Liver (tissue), 3 donors: ENCODE results near the gene NPEPL1.

Experiments used
- EGR1 ChIP-seq, 2 donors: IDR thresholded peaks; 2 replicates each; pipeline ENCODE4 v1.6.1; 2016 to 2018; ENCODE audit warnings: antibody characterized with exemption in 2 of 2, low read depth in 2 of 2
- FOXA1 ChIP-seq: IDR thresholded peaks from 2 replicates; pipeline ENCODE4 v1.6.1; 2016; ENCODE audit warnings: antibody characterized with exemption
- GABPA ChIP-seq, 2 donors: IDR thresholded peaks in 1 of 2; conservative IDR thresholded peaks in 1 of 2; 2 replicates each; pipeline ENCODE4 v1.6.1; 2016; ENCODE audit warnings: antibody characterized with exemption in 2 of 2, mild to moderate bottlenecking in 1 of 2, moderate library complexity in 1 of 2
- JUND ChIP-seq, 2 donors: IDR thresholded peaks; 2 replicates each; pipeline ENCODE4 v1.6.1; 2016; ENCODE audit warnings: antibody characterized with exemption in 2 of 2
- SP1 ChIP-seq: IDR thresholded peaks from 2 replicates; pipeline ENCODE4 v1.6.1; 2018; ENCODE audit warnings: antibody characterized with exemption, mild to moderate bottlenecking
- TAF1 ChIP-seq: conservative IDR thresholded peaks from 2 replicates; pipeline ENCODE4 v1.6.1; 2016; ENCODE audit warnings: antibody characterized with exemption, mild to moderate bottlenecking
- YY1 ChIP-seq: IDR thresholded peaks from 2 replicates; pipeline ENCODE4 v1.6.1; 2016; ENCODE audit warnings: antibody characterized with exemption, mild to moderate bottlenecking
- TF ChIP-seq, protein P1 (sequence below): fragments of 150-350 bp; IDR thresholded peaks from 2 replicates; pipeline ENCODE4 v1.5.1; 2017; ENCODE audit warnings: improper control_type of control experiment, low read depth, low read length; ENCODE audit not compliant: missing input control
- TF ChIP-seq, protein P2 (sequence below): IDR thresholded peaks from 2 replicates; pipeline ENCODE4 v1.6.1; 2016; ENCODE audit warnings: antibody characterized with exemption, mild to moderate bottlenecking
- TF ChIP-seq, protein P3 (sequence below): IDR thresholded peaks from 2 replicates; pipeline ENCODE4 v1.6.1; 2016; ENCODE audit warnings: antibody characterized with exemption
- TF ChIP-seq, protein P4 (sequence below): IDR thresholded peaks from 2 replicates; pipeline ENCODE4 v1.6.1; 2016; ENCODE audit warnings: antibody characterized with exemption
- donor health status: healthy.
- donor health status: healthy.

DNA sequence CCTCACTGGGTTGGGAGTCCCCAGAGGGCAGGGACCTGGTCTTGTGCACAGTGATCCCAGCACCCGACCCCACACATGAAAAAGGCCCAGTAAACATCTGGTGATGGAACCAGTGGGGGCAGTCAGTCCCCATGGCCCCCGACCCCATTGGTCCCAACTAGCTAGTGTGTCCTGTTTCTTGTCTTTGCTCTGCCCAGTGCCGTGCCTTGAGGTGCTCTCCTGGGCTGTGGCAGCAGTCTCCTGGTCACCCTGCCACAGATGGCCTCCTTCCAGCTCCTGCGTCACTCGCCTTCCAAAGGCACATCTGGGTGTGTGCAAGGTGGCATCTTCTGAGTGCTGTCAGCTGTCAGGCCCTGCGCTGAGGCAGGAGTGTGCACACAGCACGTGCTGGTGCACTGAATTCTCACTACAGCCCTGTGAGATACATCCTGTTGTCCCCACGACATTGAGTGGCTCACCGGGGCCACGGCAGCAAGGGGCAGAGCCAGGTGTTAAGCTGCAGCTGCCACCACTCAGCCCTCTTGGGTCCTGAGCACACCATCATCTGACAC lies 3.9 kb downstream of the NPEPL1 start:
- TF ChIP-seq, protein P1, sequence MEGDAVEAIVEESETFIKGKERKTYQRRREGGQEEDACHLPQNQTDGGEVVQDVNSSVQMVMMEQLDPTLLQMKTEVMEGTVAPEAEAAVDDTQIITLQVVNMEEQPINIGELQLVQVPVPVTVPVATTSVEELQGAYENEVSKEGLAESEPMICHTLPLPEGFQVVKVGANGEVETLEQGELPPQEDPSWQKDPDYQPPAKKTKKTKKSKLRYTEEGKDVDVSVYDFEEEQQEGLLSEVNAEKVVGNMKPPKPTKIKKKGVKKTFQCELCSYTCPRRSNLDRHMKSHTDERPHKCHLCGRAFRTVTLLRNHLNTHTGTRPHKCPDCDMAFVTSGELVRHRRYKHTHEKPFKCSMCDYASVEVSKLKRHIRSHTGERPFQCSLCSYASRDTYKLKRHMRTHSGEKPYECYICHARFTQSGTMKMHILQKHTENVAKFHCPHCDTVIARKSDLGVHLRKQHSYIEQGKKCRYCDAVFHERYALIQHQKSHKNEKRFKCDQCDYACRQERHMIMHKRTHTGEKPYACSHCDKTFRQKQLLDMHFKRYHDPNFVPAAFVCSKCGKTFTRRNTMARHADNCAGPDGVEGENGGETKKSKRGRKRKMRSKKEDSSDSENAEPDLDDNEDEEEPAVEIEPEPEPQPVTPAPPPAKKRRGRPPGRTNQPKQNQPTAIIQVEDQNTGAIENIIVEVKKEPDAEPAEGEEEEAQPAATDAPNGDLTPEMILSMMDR = no peak
- TF ChIP-seq TAF1 = no peak
- TF ChIP-seq, protein P2, sequence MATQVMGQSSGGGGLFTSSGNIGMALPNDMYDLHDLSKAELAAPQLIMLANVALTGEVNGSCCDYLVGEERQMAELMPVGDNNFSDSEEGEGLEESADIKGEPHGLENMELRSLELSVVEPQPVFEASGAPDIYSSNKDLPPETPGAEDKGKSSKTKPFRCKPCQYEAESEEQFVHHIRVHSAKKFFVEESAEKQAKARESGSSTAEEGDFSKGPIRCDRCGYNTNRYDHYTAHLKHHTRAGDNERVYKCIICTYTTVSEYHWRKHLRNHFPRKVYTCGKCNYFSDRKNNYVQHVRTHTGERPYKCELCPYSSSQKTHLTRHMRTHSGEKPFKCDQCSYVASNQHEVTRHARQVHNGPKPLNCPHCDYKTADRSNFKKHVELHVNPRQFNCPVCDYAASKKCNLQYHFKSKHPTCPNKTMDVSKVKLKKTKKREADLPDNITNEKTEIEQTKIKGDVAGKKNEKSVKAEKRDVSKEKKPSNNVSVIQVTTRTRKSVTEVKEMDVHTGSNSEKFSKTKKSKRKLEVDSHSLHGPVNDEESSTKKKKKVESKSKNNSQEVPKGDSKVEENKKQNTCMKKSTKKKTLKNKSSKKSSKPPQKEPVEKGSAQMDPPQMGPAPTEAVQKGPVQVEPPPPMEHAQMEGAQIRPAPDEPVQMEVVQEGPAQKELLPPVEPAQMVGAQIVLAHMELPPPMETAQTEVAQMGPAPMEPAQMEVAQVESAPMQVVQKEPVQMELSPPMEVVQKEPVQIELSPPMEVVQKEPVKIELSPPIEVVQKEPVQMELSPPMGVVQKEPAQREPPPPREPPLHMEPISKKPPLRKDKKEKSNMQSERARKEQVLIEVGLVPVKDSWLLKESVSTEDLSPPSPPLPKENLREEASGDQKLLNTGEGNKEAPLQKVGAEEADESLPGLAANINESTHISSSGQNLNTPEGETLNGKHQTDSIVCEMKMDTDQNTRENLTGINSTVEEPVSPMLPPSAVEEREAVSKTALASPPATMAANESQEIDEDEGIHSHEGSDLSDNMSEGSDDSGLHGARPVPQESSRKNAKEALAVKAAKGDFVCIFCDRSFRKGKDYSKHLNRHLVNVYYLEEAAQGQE = no peak
- TF ChIP-seq GABPA (IDR thresholded peaks at IDR 0.05 in 1 of 2, conservative IDR thresholded peaks at IDR 0.05 in 1 of 2) = no peak
- TF ChIP-seq, protein P3, sequence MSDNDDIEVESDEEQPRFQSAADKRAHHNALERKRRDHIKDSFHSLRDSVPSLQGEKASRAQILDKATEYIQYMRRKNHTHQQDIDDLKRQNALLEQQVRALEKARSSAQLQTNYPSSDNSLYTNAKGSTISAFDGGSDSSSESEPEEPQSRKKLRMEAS = no peak
- TF ChIP-seq, protein P4, sequence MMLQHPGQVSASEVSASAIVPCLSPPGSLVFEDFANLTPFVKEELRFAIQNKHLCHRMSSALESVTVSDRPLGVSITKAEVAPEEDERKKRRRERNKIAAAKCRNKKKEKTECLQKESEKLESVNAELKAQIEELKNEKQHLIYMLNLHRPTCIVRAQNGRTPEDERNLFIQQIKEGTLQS = no peak
- TF ChIP-seq JUND (IDR thresholded peaks at IDR 0.05) = no peak
- no peak for TF ChIP-seq EGR1 (IDR thresholded peaks at IDR 0.05; ENCODE audit: low read depth in 2 of 2)
- no peak for TF ChIP-seq SP1
- no peak for TF ChIP-seq FOXA1
- no peak for TF ChIP-seq YY1
